Measurements from ENCODE around the gene LIAS.

LIAS gene

GRCh38 chr4:39484582-39485272, 25.9 kb downstream of the LIAS start:
- H3K36me3 ChIP-seq (ENCODE audit: insufficient read depth, low read length) = no peaks in the 10 kb centered on the region
- no peaks in the 10 kb centered on the region; the same call in 1 of the 2 replicates for H3K9me3 ChIP-seq (ENCODE audit: insufficient read depth, low read depth, low read length)
- no peak overlapping the region for H3K9ac ChIP-seq (ENCODE audit: low read depth, low read length, poor library complexity, severe bottlenecking)
- H3K4me3 ChIP-seq (ENCODE audit: low read length, poor library complexity, severe bottlenecking) = no peak overlapping the region
- H3K79me2 ChIP-seq (ENCODE audit: insufficient read depth, low read length) = no peaks in the 10 kb centered on the region
- no peaks in the 10 kb centered on the region for H3K9me2 ChIP-seq (replicated peaks; ENCODE audit: low read depth, low read length)
- no peak overlapping the region for H3K4me2 ChIP-seq (ENCODE audit: low read depth, low read length, poor library complexity, severe bottlenecking)
- H3F3A ChIP-seq (ENCODE audit: low read depth) = no peaks in the 10 kb centered on the region
- TF ChIP-seq EZH2phosphoT487 (IDR thresholded peaks at IDR 0.05; ENCODE audit: borderline replicate concordance) = no peak
- no peak for TF ChIP-seq CTCF (conservative IDR thresholded peaks at IDR 0.05; ENCODE audit: low read length)
- no peaks in the 10 kb centered on the region for H3K4me1 ChIP-seq (ENCODE audit: insufficient read depth, low read length, poor library complexity, severe bottlenecking)
- H4K20me1 ChIP-seq (ENCODE audit: insufficient read depth, low read length, poor library complexity, severe bottlenecking) = no peaks in the 10 kb centered on the region
- H2AFZ ChIP-seq (ENCODE audit: low read length) = no peak overlapping the region
- no peaks in the 10 kb centered on the region for H3K27me3 ChIP-seq (ENCODE audit: insufficient read depth, low read length, poor library complexity, severe bottlenecking)

GRCh38 chr4:39486221-39486804, 27.5 kb downstream of the LIAS start:
- H3K9ac ChIP-seq (ENCODE audit: low read depth, low read length, poor library complexity, severe bottlenecking) = no peak overlapping the region
- H3K27me3 ChIP-seq (ENCODE audit: insufficient read depth, low read length, poor library complexity, severe bottlenecking) = no peaks in the 10 kb centered on the region
- no peaks in the 10 kb centered on the region for H3K36me3 ChIP-seq (ENCODE audit: insufficient read depth, low read length)
- no peaks in the 10 kb centered on the region for H3F3A ChIP-seq (ENCODE audit: low read depth)
- H3K9me2 ChIP-seq (replicated peaks; ENCODE audit: low read depth, low read length) = no peaks in the 10 kb centered on the region
- H4K20me1 ChIP-seq (ENCODE audit: insufficient read depth, low read length, poor library complexity, severe bottlenecking) = no peaks in the 10 kb centered on the region
- TF ChIP-seq CTCF (conservative IDR thresholded peaks at IDR 0.05; ENCODE audit: low read length) (no peak), EZH2phosphoT487 (IDR thresholded peaks at IDR 0.05; ENCODE audit: borderline replicate concordance) (no peak)
- no peak overlapping the region for H2AFZ ChIP-seq (ENCODE audit: low read length)
- no peaks in the 10 kb centered on the region for H3K79me2 ChIP-seq (ENCODE audit: insufficient read depth, low read length)
- no peak overlapping the region for H3K4me3 ChIP-seq (ENCODE audit: low read length, poor library complexity, severe bottlenecking)
- no peak overlapping the region for H3K4me2 ChIP-seq (ENCODE audit: low read depth, low read length, poor library complexity, severe bottlenecking)
- no peaks in the 10 kb centered on the region for H3K4me1 ChIP-seq (ENCODE audit: insufficient read depth, low read length, poor library complexity, severe bottlenecking)
- H3K9me3 ChIP-seq (ENCODE audit: insufficient read depth, low read depth, low read length) = no peaks in the 10 kb centered on the region; the same call in 1 of the 2 replicates

GRCh38 chr4:39490322-39490721, 31.5 kb downstream of the LIAS start:
- Histone ChIP-seq H3F3A (ENCODE audit: low read depth) (no peaks in the 10 kb centered on the region), H3K9ac (ENCODE audit: low read depth, low read length, poor library complexity, severe bottlenecking) (no peak overlapping the region), H2AFZ (ENCODE audit: low read length) (no peak overlapping the region), H3K79me2 (ENCODE audit: insufficient read depth, low read length) (no peaks in the 10 kb centered on the region), H3K4me1 (ENCODE audit: insufficient read depth, low read length, poor library complexity, severe bottlenecking) (no peaks in the 10 kb centered on the region), H3K4me2 (ENCODE audit: low read depth, low read length, poor library complexity, severe bottlenecking) (no peak overlapping the region), H4K20me1 (ENCODE audit: insufficient read depth, low read length, poor library complexity, severe bottlenecking) (no peaks in the 10 kb centered on the region), H3K36me3 (ENCODE audit: insufficient read depth, low read length) (no peaks in the 10 kb centered on the region), H3K9me2 (replicated peaks; ENCODE audit: low read depth, low read length) (no peaks in the 10 kb centered on the region), H3K4me3 (ENCODE audit: low read length, poor library complexity, severe bottlenecking) (no peak overlapping the region), H3K9me3 (ENCODE audit: insufficient read depth, low read depth, low read length) (no peaks in the 10 kb centered on the region), H3K27me3 (ENCODE audit: insufficient read depth, low read length, poor library complexity, severe bottlenecking) (no peaks in the 10 kb centered on the region)
- TF ChIP-seq CTCF (conservative IDR thresholded peaks at IDR 0.05; ENCODE audit: low read length) (no peak), EZH2phosphoT487 (IDR thresholded peaks at IDR 0.05; ENCODE audit: borderline replicate concordance) (no peak)
